AG09309 (cell line): ENCODE data around the gene DNM3.

Source experiments
- DNase-seq: peaks from one replicate; pipeline ENCODE4 v3.0.0-alpha.2; 2010; ENCODE audit warnings: low read depth
- H3K4me3 ChIP-seq: 2 replicates; pipeline ENCODE4 v1.5.1; 2011; ENCODE audit warnings: mild to moderate bottlenecking, low read depth, low read length, moderate library complexity; ENCODE audit not compliant: control insufficient read depth
- CTCF ChIP-seq: IDR thresholded peaks from 2 replicates; pipeline ENCODE4 v1.5.1; 2011; ENCODE audit warnings: mild to moderate bottlenecking, low read depth, low read length, inconsistent platforms; ENCODE audit not compliant: insufficient read depth, control insufficient read depth; ENCODE audit errors: missing control alignments

Gene DNM3

GRCh38 chr1:171916315-171916771 lies 75.0 kb downstream of the DNM3 start:
- H3K4me3 ChIP-seq, result no peak overlapping the region
- no peak for TF ChIP-seq CTCF
- no peak for DNase-seq

- no peak overlapping the region for H3K4me3 ChIP-seq
- TF ChIP-seq CTCF, result no peak
- DNase-seq, result no peak
Observed at GRCh38 chr1:171917331-171917730, 76.0 kb downstream of the DNM3 start.

GRCh38 chr1:171919891-171920887 lies 78.9 kb downstream of the DNM3 start:
- H3K4me3 ChIP-seq, result no peak overlapping the region
- peak; percentile 54 for DNase-seq
- no peak for TF ChIP-seq CTCF

- no peak for DNase-seq
- TF ChIP-seq CTCF, result no peak
- no peak overlapping the region for H3K4me3 ChIP-seq
Observed at GRCh38 chr1:171922999-171923398, 81.7 kb downstream of the DNM3 start.

GRCh38 chr1:171929121-171929520 lies 87.8 kb downstream of the DNM3 start:
- DNase-seq, result no peak

GRCh38 chr1:171931752-171932151 lies 90.5 kb downstream of the DNM3 start:
- DNase-seq, result no peak
- H3K4me3 ChIP-seq, result no peak overlapping the region
- TF ChIP-seq CTCF, result no peak

More at GRCh38 chr1:171929121-171929520, 87.8 kb downstream of the DNM3 start:
- H3K4me3 ChIP-seq, result no peak overlapping the region
- TF ChIP-seq CTCF, result no peak
